Measurements from ENCODE around the gene CAMK4. TPM values are rescaled to one million over a fixed set of nuclear protein-coding genes. Genes with fewer than 3 reads are reported as not detected.

Gene CAMK4
- total RNA-seq, 4 donors from 2014 or later, result 0.75 to 5.6 (median 4.7) TPM

GRCh38 chr5:111308951-111309350 lies 84.8 kb downstream of the CAMK4 start:
- Histone ChIP-seq H3K27me3 (no peaks in the 10 kb centered on the region), H3K4me3 (no peak overlapping the region), H3K4me1 (no peaks in the 10 kb centered on the region), H3K36me3 (no peaks in the 10 kb centered on the region), H3K9me3 (no peaks in the 10 kb centered on the region), H3K27ac (no peak overlapping the region)
- DNase-seq, result no peak
- TF ChIP-seq POLR2A (IDR thresholded peaks at IDR 0.05), result no peak
- no peak for TF ChIP-seq EP300 (IDR thresholded peaks at IDR 0.05; ENCODE audit: low read depth)
- no peak for TF ChIP-seq CTCF (IDR thresholded peaks at IDR 0.05)
- TF ChIP-seq POLR2AphosphoS5 (IDR thresholded peaks at IDR 0.05), result no peak
- in situ Hi-C loops (cut with MboI; ENCODE audit: low pct_ligation_motif_present in 1 of 4, low pct_unique_long_range_greater_than_20kb in 1 of 4, low sequenced_read_pairs in 3 of 4) (no loop called here), intact Hi-C loops (cut with DNase I; ENCODE audit: low total_unique reads) (no loop called here)
- WGBS, 2 donors (ENCODE audit: low coverage in 1 of 2), result 61 to 63% methylated on average over 4 of the region's 4 CpGs

- DNase-seq, result no peak
- WGBS, 2 donors (ENCODE audit: low coverage in 1 of 2), result 86 to 93% methylated on average over 2 of the region's 2 CpGs
- Histone ChIP-seq H3K27me3 (no peaks in the 10 kb centered on the region), H3K4me1 (no peaks in the 10 kb centered on the region), H3K36me3 (no peaks in the 10 kb centered on the region), H3K9me3 (no peaks in the 10 kb centered on the region), H3K27ac (no peak overlapping the region), H3K4me3 (no peak overlapping the region)
- in situ Hi-C loops (cut with MboI; ENCODE audit: low pct_ligation_motif_present in 1 of 4, low pct_unique_long_range_greater_than_20kb in 1 of 4, low sequenced_read_pairs in 3 of 4) (no loop called here), intact Hi-C loops (cut with DNase I; ENCODE audit: low total_unique reads) (no loop called here)
- no peak for TF ChIP-seq CTCF (IDR thresholded peaks at IDR 0.05)
- no peak for TF ChIP-seq POLR2A (IDR thresholded peaks at IDR 0.05)
- no peak for TF ChIP-seq EP300 (IDR thresholded peaks at IDR 0.05; ENCODE audit: low read depth)
- TF ChIP-seq POLR2AphosphoS5 (IDR thresholded peaks at IDR 0.05), result no peak
Observed at GRCh38 chr5:111309384-111309783, 85.2 kb downstream of the CAMK4 start.

GRCh38 chr5:111310711-111311620 lies 86.8 kb downstream of the CAMK4 start:
- H3K27ac ChIP-seq, result no peak overlapping the region
- no peaks in the 10 kb centered on the region for H3K36me3 ChIP-seq
- no peak for DNase-seq
- no peaks in the 10 kb centered on the region for H3K9me3 ChIP-seq
- intact Hi-C loops (cut with DNase I; ENCODE audit: low total_unique reads), result no loop called here
- H3K27me3 ChIP-seq, result no peaks in the 10 kb centered on the region
- H3K4me1 ChIP-seq, result no peaks in the 10 kb centered on the region
- TF ChIP-seq EP300 (IDR thresholded peaks at IDR 0.05; ENCODE audit: low read depth), result no peak
- no peak for TF ChIP-seq CTCF (IDR thresholded peaks at IDR 0.05)
- TF ChIP-seq POLR2A (IDR thresholded peaks at IDR 0.05), result no peak
- no peak overlapping the region for H3K4me3 ChIP-seq
- WGBS, 2 donors (ENCODE audit: low coverage in 1 of 2), result 81 to 82% methylated on average over 6 of the region's 6 CpGs
- in situ Hi-C loops (cut with MboI; ENCODE audit: low pct_ligation_motif_present in 1 of 4, low pct_unique_long_range_greater_than_20kb in 1 of 4, low sequenced_read_pairs in 3 of 4), result no loop called here

- Histone ChIP-seq H3K9me3 (no peaks in the 10 kb centered on the region), H3K4me3 (no peak overlapping the region), H3K27me3 (no peaks in the 10 kb centered on the region), H3K36me3 (no peaks in the 10 kb centered on the region), H3K27ac (no peak overlapping the region), H3K4me1 (no peaks in the 10 kb centered on the region)
- no peak for DNase-seq
- 45 to 54% methylated on average over 1 of the region's 1 CpG for WGBS, 2 donors (ENCODE audit: low coverage in 1 of 2)
- in situ Hi-C loops (cut with MboI; ENCODE audit: low pct_ligation_motif_present in 1 of 4, low pct_unique_long_range_greater_than_20kb in 1 of 4, low sequenced_read_pairs in 3 of 4) (no loop called here), intact Hi-C loops (cut with DNase I; ENCODE audit: low total_unique reads) (no loop called here)
- TF ChIP-seq CTCF (IDR thresholded peaks at IDR 0.05) (no peak), EP300 (IDR thresholded peaks at IDR 0.05; ENCODE audit: low read depth) (no peak), POLR2A (IDR thresholded peaks at IDR 0.05) (no peak), POLR2AphosphoS5 (IDR thresholded peaks at IDR 0.05) (no peak)
Observed at GRCh38 chr5:111311666-111312065, 87.5 kb downstream of the CAMK4 start.

Data from transverse colon (tissue), 4 donors.